Measurements from ENCODE around the gene TSC1. TPM values are rescaled to one million over a fixed set of nuclear protein-coding genes. Genes with fewer than 3 reads are reported as not detected.

The TSC1 gene
- total RNA-seq, 1 donor from 2014 or later: 89.3 TPM

DNA sequence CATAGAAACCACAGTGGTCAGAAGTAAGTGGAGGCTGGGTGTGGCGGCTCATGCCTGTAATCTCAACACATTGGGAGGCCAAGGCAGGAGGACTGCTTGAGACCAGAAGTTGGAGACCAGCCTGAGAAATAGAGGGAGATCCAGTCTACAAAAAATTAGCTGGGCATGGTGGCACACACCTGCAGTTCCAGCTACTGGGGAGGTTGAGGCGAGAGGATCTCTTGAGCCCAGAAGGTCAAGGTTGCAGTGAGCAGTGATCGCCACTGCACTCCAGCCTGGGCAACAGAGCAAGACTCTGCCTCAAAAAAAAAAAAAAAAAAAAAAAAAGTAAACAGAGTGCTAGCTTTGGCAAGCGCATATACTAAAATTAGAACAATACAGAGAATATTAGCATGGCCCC is 90.9 kb downstream of the TSC1 start:
- no peaks in the 10 kb centered on the region for H3K36me3 Mint-ChIP-seq (ENCODE audit: unreplicated experiment)
- H3K27ac Mint-ChIP-seq (ENCODE audit: unreplicated experiment): no peak overlapping the region
- no peak for DNase-seq
- H3K27me3 Mint-ChIP-seq (ENCODE audit: unreplicated experiment): peaks cover 5% of the 10 kb centered on the region
- TF ChIP-seq, protein P1, sequence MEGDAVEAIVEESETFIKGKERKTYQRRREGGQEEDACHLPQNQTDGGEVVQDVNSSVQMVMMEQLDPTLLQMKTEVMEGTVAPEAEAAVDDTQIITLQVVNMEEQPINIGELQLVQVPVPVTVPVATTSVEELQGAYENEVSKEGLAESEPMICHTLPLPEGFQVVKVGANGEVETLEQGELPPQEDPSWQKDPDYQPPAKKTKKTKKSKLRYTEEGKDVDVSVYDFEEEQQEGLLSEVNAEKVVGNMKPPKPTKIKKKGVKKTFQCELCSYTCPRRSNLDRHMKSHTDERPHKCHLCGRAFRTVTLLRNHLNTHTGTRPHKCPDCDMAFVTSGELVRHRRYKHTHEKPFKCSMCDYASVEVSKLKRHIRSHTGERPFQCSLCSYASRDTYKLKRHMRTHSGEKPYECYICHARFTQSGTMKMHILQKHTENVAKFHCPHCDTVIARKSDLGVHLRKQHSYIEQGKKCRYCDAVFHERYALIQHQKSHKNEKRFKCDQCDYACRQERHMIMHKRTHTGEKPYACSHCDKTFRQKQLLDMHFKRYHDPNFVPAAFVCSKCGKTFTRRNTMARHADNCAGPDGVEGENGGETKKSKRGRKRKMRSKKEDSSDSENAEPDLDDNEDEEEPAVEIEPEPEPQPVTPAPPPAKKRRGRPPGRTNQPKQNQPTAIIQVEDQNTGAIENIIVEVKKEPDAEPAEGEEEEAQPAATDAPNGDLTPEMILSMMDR (IDR thresholded peaks at IDR 0.05; ENCODE audit: partially characterized antibody, unreplicated experiment): no peak
- peaks cover 2% of the 10 kb centered on the region for H3K9me3 Mint-ChIP-seq (ENCODE audit: unreplicated experiment)
- H3K4me1 Mint-ChIP-seq (ENCODE audit: low read depth, unreplicated experiment): peaks cover 1% of the 10 kb centered on the region
- peak overlapping the region; percentile 20 for H3K4me3 Mint-ChIP-seq (ENCODE audit: unreplicated experiment)

DNA sequence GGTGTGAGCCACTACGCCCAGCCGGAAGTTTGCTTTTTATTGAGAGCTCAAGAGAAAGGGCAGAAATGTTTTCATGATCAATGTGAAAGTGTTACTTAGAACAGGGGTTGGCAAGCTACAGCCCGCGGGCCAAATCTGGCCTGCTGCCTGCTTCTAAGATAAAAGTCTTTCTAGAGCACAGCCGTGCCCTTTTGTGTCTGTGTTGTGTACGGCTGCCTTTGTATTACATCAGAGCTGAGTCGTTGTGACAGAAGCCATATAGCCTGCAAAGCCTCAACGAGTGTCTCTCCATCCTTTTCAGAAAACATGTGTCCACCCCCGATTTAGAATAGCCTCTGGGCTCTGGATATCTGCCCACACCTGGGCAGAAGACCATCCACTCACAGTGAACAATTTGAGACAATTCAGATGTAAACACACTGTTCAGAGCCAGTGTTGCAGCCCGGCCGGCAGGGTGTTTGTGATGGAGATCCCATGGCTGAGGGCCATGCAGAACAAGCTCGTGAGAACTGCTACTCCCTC is 95.2 kb downstream of the TSC1 start:
- Mint-ChIP-seq H3K4me1 (ENCODE audit: low read depth, unreplicated experiment) (peaks cover 3% of the 10 kb centered on the region), H3K27me3 (ENCODE audit: unreplicated experiment) (peaks cover 2% of the 10 kb centered on the region), H3K4me3 (ENCODE audit: unreplicated experiment) (no peak overlapping the region), H3K27ac (ENCODE audit: unreplicated experiment) (no peak overlapping the region), H3K36me3 (ENCODE audit: unreplicated experiment) (no peaks in the 10 kb centered on the region), H3K9me3 (ENCODE audit: unreplicated experiment) (peaks cover 2% of the 10 kb centered on the region)
- no peak for DNase-seq
- TF ChIP-seq, protein P1 (IDR thresholded peaks at IDR 0.05; ENCODE audit: partially characterized antibody, unreplicated experiment): no peak

DNA sequence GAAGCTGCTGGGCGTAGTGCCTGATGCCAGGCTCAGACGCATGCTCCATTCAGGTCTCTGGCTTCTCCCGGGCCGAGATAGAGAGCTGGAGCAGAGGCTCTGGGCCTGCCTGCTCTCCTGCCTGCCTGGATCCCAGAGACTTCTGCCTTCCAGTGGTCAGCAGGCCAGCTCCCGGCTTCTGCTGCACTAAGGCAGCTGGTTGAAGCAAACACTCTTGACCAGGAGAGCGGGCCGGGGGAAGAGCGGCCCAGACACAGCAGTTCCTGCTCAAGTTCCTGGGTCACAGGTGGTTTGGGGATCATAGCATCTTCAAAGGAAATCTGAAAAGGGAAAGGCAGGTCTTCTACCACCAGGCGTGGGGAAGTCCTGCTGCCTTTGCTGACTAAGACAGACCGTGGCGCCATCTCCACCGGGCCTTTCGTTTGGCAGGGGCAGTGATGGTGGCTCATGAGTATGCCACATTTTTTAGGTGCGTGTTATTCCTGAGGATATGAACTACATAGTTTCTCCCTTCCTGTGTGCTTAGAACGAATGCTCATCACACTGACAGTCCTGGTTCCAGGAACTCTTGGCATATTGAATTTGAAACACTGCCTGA is 97.4 kb downstream of the TSC1 start:
- Mint-ChIP-seq H3K36me3 (ENCODE audit: unreplicated experiment) (no peaks in the 10 kb centered on the region), H3K4me1 (ENCODE audit: low read depth, unreplicated experiment) (peaks cover 3% of the 10 kb centered on the region), H3K9me3 (ENCODE audit: unreplicated experiment) (peaks cover 2% of the 10 kb centered on the region), H3K4me3 (ENCODE audit: unreplicated experiment) (no peak overlapping the region), H3K27me3 (ENCODE audit: unreplicated experiment) (no peaks in the 10 kb centered on the region), H3K27ac (ENCODE audit: unreplicated experiment) (no peak overlapping the region)
- no peak for DNase-seq
- TF ChIP-seq, protein P1 (IDR thresholded peaks at IDR 0.05; ENCODE audit: partially characterized antibody, unreplicated experiment): no peak

DNA sequence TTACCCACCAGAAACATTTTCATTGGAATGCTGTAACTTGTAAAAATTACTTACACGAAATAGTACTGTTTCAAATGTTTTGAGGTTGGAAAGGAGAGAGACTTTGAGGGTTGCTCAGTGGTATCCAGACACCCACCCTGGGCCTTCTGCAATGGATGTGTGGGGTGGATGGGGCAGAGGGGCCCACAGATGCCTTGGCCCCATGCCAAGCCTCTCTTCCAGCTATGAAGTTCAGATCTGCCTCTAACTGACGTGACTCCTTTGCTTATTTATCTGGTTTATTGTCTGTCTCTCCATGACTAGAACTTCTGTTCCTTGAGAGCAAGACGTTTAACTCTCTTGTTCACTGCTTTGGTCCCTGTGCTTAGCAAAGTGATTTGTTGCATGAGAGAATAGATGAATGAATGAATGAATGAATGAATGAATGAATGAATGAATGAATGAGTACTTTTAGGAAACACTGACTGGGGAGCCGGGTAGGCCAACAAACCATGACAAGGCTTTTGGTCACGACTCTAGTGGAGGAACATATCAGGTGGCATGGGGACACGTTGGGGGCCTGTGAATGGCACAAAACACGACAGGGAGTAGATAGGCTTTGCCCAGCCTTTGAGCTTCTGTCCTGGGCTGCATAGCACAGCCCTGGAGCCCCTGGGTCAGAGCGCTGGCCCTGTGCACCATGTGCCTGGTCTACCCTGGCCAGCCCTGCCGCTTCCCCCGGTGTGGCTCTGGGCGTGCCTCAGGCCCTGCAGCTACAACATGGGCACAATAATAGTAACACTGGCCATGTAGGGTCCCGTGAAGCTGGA is 98.1 kb downstream of the TSC1 start:
- Mint-ChIP-seq H3K27ac (ENCODE audit: unreplicated experiment) (no peak overlapping the region), H3K4me3 (ENCODE audit: unreplicated experiment) (no peak overlapping the region), H3K36me3 (ENCODE audit: unreplicated experiment) (no peaks in the 10 kb centered on the region), H3K4me1 (ENCODE audit: low read depth, unreplicated experiment) (peaks cover 3% of the 10 kb centered on the region), H3K9me3 (ENCODE audit: unreplicated experiment) (peaks cover 4% of the 10 kb centered on the region), H3K27me3 (ENCODE audit: unreplicated experiment) (no peaks in the 10 kb centered on the region)
- TF ChIP-seq, protein P1 (IDR thresholded peaks at IDR 0.05; ENCODE audit: partially characterized antibody, unreplicated experiment): no peak
- DNase-seq: no peak

Data from glutamatergic neuron (in vitro differentiated cells).